ENCODE data around the gene TMEM269.
"Not testable (repeated sequence)": the region's sequence is repeated elsewhere in the genome, so short reads cannot be mapped to it uniquely, and the experiment has no call there.

Gene TMEM269

DNA sequence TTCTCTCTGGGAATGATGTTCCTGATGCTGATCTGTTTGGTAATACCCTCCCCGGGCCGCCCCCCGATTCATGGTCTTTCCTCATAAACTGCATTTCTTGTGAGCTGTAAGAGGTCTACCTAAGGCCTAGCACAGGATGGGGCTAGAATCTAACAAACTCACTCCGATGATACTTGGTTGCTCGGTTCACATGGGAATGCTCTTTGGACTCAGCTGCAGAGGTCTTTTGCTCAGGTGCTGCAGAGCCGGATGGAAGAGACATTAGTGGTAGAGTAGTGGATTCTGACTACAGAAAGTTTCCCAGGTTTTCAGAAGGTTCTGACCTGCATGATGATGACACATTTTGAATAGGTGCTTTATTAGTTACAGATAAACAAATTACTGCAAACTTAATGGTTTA, 8.3 kb upstream of the TMEM269 start:
- DNase-seq (ENCODE audit: low spot score), result no peak

DNA sequence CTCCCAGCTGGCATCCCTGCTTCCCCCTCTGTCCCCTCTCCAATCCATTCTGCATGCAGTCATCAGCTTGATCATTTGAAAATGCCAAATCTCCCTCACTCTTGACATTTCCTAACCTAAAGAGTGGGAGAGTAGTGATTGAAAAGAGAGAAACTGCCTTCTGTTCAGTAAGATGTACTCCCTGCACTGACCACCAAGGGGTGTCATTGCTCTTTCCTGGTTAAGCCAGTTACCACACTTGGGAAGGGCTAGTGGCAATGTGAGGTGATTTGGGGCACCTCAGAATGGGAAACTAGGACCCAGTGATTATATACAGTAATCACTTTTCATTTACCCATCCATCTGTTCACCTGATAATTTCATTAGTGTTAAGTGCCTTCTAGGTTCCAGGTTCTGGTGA, 6.9 kb upstream of the TMEM269 start:
- peak; percentile 72 for DNase-seq (ENCODE audit: low spot score)

DNA sequence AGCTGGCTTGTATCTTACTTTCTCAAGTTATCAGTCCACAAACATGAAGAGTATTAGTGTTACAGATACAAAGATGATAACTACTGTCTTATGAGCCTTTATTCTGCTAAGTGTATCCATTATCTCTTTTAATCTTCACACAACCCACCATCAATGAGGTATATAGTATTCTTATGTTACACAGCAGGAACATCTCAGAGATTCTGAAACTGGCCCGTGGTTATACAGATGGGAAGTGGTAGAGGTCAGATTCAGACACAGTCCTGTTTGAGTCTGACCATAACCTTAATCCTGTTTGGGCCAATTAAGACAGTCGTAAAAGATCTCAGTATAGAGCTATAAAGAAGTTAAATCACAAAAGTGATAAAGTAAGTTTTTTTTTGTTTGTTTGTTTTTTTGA, 5.1 kb upstream of the TMEM269 start:
- no peak for DNase-seq (ENCODE audit: low spot score)

DNA sequence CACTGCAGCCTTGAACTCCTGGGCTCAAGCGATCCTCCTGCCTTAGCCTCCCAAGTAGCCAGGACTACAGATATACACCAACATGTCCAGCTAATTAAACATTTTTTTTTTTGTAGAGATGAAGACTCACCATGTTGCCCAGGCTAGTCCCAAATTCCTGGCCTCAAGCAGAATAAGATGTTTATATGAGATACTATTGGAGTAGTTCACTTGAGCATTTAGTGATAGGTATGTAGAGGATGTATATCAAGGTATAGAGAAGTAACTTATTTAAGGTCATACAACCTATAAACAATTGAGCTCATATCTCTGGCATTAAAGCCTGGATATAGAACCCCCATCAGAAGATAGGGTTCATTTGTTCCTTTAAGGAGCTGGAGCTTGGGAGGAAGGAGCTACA, 4.6 kb upstream of the TMEM269 start:
- DNase-seq (ENCODE audit: low spot score), result no peak

DNA sequence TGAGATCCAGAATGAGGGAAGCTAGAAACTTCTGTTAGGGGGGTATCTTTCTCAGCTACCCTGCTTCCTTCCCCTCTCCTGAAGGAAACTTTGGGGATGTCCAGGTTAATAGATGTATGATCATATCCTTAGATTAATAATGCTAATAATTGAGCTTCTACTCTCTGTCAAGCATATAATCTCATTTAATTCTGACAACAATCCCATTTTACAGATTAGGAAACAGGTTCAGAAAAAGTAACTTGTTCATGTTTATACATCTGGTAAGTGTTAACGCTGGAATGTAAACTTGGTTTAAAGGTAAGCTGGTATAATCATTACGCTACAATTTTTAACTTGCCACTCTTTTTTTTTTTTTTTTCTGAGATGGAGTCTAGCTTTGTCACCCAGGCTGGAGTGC, 1.7 kb upstream of the TMEM269 start:
- DNase-seq (ENCODE audit: low spot score), result no peak

DNA sequence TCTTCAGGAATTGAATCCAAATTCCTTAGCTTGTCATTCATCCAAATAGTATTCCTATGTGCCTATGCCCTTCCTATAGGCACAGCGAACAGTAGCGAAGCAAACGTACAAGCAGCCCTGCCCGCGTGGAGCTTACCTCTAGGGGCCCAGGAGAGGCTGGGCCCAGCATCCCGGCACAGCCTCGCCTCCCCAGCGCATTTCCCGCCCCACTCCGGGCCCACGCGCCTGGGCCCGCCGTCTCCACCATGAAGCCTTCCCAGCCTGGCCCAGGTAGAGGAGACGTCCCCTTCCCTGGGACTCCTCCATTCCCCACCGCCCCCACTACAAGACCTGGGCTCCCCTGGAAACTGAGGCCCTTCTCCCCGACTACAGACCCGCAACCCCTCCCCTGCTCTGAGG, 245 bp upstream of the TMEM269 start:
- DNase-seq (ENCODE audit: low spot score), result no peak

DNA sequence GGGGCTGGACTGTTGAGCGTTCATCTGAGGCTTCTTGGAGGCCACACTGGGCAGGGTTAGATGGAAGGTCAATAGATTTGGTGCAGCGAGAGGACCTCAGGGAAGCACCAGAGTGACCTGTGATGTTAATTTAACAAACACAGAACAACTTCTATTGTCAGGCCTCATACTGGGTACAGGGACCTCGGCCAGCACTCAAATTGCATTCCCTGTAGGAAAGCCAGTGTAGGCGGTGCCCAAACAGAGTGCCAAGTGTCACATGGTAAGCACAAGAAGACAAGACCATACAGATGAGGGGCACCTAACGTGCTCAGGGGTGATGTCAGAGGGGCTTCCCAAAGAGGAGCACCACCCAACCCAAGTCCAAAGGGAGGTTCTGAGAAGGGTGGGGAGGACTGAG, 1.3 kb downstream of the TMEM269 start:
- no peak for DNase-seq (ENCODE audit: low spot score)

DNA sequence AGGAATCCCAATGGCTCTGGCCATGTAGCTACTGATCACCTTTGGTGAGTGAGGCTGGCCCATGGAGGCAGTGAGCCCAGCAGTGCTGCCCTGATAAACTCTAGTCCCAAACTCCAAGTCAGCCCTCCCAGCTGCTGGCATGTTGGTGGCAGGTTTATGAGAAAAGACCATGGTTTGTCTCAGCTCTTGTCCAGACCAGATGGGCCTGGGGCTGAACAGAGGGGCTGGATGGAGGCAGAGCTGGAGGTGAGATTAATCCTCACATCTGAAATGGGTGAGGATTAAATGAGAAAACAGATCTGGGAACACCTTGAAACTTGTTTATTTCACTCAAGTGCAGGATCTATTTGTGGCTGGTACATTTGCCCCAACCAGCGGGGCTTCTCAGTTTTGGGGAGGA, 3.2 kb downstream of the TMEM269 start:
- no peak for DNase-seq (ENCODE audit: low spot score)

DNA sequence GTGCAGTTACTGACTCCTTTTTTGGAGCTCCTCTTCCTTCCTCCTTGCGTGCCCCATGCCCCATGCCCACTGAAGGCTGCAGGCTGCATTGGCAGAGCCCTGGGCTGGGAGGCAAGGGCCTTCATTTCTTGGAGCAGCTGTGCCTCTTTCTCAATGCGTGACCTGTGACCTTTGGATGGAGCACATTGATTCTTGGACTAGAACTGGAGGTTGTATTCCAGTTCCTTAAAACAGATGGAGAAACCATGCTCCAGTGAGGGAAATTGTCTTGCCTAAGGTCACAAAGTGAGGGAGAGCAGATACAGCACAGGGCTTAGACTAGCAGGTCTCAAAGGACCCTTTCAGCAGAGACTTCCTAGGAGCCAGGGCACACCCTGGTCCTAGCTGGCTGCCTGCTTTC, 9.0 kb downstream of the TMEM269 start:
- DNase-seq (ENCODE audit: low spot score), result no peak

DNA sequence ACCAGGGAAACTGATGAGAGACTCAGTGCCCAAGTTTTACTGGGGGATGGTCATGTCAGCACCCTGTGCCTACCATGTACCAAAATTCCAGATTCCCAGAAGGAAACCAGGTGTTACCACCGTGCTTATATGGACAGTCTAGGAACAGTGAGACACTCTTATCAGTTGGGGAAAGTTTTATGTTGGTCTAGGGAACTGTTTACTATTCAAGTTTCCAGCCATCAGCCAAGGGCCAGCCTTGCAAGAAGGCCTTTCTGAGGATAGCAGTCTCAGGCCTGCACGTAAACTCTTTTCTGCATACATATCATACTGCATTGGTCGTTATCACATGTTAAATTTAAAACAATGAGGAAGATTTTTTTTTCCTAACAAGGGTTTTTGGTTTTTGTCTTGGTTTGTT, 12.6 kb downstream of the TMEM269 start:
- DNase-seq (ENCODE audit: low spot score), result no peak

DNA sequence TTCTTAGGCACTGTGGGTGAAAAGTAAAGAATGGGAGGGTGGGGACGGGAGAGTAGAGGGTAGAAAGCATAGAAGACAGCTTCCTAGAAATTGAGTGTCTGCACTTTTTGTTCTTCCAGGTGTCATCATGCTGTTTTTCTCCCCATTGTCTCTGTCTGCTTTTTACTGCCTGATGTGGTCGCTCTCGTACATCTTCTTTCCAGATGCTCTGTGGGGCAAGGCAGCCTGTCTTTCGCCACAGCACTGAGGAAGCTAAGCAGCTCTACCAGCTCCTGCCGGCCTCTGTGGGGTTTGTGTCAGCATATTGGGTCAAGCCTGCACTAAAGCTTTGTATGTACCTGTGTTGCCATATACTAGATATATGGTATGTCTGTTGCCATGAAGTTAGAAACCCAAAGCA, 13.2 kb downstream of the TMEM269 start:
- peak; percentile 52 for DNase-seq (ENCODE audit: low spot score)

DNA sequence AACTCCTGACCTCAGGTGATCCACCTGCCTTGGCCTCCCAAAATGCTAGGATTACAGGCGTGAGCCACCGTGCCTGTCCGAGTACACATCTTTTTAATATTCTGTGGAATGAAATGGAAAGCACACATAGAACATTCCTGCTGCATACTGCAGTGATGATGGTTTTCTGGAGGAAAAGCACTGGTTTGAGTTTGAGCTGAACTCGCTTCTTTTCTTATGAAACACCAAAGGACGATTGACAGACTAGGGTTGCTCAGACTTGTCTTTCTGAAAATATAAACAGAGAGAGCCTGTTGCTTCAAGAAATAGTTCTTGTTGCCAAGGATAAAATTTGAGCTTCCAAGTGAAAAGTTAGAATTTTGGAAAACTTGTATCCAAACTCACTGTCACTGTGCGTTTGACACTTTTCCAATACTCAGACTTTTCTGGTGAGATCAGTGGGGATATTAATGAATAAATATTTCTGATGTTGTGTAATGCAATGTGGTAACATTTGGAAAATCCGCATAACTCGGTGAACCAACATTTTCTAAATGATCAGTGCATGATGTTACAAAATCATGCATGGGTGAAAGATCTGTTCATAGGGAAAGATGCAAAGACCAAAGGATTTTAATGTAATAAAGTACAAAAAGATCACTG, 17.2 kb downstream of the TMEM269 start:
- no peak for DNase-seq (ENCODE audit: low spot score)

DNA sequence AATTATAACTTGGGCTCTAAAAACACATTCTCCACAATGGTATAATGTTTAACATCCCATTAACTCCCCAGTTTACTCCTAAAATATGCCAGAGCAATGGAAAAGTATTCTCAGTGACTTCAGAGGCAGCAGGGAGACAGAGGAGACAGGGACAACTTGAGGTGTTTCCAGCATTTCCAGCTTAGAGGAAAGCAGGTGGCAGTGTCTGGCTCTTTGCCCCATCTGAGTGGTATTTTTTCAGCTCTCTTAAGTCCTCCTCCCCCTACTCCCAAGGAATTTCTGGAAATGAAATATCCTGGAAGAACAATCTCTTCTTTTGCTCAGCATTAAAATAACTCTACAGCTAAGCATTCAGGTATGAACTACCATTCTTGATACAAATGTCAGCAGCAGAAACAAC, 21.4 kb downstream of the TMEM269 start:
- DNase-seq (ENCODE audit: low spot score), result no peak

DNA sequence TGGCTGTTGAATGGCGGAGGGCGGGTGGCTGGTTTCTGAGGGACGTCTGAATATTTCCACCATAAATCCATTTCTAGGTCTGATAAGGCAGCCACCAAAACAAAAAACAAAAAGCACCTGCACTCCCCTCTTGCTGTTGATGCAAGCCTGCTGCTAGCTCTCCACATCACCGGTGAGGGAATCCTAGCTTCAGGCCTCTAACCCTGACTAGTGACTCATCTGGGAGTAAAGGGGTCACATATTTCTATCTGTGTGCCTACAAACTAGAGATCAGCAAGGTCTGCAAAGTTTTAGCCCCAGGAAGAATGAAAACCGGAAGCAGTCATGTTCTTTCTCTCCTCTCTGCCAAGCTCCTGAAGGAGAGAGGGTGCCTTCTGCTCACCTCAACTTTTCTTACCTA, 21.8 kb downstream of the TMEM269 start:
- no peak for DNase-seq (ENCODE audit: low spot score)

DNA sequence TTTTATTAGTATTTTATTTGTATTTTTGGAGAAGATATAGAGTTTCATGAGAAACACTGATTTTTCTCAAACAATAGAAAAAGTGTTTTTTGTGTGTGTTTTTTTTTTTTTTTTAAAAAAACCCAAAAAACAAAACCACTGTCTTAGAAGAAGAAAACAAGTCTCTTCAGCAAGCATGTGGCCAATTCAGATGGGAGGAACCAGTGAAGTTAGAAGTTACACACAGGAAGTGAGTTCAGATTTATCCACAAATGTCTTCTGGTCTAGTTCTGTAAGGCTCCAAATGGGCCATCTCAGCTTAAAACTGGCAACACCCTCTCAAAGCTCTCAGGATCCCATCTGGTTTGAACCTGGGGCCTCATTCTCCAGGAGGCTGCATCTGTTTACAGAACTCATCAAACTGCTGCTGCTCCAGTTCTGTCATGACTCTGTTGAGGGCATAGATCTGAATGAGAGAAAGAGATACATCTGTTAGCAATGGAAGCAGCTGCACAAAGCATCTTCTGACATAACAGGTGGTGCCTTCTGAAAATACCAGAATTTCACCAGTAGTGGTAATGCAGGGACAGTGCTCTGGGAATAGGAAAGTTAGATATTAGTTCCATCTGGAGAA, 22.4 kb downstream of the TMEM269 start:
- no peak for DNase-seq (ENCODE audit: low spot score)

DNA sequence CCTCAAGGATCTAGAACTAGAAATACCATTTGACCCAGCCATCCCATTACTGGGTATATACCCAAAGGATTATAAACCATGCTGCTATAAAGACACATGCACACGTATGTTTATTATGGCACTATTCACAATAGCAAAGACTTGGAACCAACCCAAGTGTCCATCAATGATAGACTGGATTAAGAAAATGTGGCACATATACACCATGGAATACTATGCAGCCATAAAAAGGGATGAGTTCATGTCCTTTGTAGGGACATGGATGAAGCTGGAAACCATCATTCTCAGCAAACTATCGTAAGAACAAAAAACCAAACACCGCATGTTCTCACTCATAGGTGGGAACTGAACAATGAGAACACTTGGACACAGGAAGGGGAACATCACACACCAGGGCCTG, 30.0 kb downstream of the TMEM269 start:
- not testable (repeated sequence) for DNase-seq (ENCODE audit: low spot score)

DNA sequence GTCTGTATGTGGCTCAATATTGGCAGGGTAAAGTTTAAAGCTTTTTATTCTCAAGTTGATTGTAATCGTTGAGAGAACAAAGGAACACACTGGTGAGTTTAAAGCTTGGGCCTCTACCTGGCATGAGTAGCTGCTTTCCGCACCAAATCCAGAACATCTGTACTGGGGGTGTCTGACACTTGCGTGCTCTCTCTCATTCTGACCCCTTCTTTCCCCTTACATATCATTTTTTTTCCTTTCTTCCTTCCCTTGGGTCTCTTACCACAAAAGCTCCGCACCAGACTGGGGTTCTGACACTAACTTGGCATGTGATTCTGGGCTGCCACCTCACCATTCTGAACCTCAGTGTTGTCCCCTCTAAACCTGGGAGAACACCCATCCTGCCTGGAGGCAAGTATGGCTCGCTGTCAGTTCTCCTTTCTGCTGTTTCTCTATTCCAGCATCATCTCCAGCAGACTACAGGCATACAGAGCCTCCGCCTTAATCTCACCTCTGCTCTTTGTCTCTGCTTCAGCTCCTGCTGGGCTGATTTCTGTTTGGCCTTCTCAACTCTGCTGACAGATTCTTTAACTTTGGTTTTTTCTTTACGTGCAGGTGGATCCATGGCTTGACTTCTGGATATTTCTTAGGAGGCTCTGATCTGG, 31.3 kb downstream of the TMEM269 start:
- peak; percentile 35 for DNase-seq (ENCODE audit: low spot score)

DNA sequence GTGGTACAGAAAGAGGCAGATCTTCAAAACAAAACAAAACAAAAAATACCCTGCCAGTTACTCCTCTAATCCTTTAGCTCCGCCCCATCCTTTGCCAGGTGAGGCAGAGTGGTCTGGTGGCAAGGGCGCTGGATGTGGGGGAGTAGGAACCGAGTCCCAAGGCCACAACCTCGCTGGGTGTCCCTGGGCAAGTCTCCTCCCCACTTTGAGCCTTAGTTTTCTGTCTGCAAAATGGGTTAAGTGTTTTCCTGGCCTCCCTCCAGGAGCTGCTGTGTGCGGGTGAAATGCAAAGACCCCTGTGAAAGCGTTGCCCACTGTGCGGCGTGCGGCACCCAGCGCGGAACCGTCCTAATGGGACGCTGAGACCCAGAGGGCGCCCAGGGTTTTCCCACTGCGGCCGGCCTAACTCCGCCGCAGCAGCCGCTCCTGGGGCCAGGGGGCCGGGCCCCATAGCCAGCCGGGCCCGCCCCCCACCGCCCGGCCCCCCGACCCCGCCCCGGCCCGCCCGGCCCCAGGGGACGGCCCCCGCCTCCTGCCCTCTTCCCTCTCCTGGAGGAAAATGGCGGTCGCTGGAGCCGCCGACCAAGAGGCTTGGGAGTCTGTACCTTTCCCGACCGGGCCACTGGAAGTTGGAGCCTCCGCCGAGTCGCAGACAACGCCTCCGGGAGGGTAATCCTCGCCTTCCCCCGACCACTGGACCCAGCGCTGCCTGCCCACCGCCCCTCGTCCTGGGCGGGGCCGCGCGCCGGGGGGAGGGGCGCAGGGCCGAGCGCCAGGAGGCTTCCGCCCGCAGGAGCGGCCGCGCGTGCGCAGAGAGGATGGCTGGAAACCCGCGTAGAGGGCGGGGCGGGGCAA, 32.0 kb downstream of the TMEM269 start, which contains the start of the genes ERMAP and SVBP:
Gene ERMAP, plus strand, starts transcription at position 538 of the 855 bp plus-strand sequence. CDS start 13,327 bp downstream, outside the sequence.
Gene SVBP, minus strand, starts transcription at position 813 of the 855 bp plus-strand sequence. CDS start 853 bp downstream, outside the sequence.
- peak; percentile 92 for DNase-seq (ENCODE audit: low spot score)

DNA sequence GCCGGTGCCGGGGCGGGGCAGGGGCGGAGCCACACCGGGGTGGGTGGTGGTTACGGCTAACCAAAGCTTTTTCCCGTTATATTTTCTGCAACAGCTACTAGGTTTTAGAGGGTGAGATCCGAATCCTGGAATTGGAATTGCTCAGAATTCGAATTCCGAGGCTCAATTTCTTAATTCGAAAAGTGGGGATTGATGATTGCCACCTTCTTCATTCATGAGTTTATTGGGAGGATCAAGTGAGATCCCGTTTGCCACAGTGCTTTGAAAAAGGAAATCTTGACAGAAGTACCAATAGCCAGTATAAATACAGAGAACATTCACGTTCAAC, 32.6 kb downstream of the TMEM269 start:
- no peak for DNase-seq (ENCODE audit: low spot score)

DNA sequence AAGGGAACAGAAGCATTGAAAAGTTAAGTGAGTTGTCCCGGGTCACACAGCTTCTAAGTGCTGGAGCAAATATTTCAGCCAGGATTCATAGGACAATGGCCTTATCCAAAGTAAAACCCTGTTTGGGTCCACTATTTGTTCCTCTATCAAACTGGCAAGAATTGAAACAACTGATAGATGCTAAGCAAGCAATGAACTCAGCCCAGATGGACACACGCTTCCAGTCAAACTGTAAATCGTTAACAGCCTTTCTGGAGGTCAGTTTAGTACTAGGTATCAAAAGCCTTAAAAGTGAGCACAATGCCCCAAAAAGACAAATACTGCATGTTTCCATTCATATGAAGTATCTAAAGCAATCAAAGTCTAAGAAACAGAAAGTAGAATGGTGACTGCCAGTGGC, 33.2 kb downstream of the TMEM269 start:
- DNase-seq (ENCODE audit: low spot score), result no peak

DNA sequence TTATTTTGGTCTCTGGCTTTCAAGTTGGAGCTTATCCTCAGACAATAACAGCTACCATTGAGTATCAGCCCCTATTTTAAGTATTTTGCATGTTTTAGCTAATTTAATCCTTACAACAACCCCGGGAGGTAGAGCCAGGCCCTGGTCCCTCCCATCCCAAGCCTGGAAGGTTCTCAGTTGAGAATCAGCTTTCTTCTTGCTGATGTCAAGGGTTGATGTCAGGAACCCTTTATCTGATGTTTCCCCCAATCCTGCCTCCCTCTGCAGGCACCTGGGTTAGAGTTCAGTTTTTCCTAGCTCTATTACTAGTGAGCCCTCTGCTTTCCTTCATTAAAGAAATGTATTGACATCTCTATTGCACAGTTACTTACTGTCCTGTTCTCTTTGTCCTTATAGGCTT, 36.0 kb downstream of the TMEM269 start:
- no peak for DNase-seq (ENCODE audit: low spot score)

DNA sequence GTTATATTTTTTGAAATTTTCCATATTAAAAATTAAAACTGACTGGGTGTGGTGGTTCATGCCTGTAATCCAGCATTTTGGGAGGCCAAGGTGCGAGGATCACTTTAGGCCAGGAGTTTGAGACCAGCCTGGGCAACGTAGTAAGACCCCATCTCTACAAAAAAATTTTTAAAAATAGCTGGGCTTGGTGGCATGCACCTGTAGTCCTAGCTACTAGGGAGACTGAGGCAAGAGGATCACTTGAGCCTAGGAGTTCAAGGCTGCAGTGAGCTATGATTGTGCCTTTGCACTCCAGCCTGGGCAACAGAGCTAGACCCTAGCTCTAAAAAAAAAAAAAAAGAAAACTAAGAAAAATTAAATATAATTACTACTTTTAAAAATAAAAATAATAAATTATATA, 36.9 kb downstream of the TMEM269 start:
- DNase-seq (ENCODE audit: low spot score), result no peak

Data from Ammon's horn (tissue), 1 donor.